A673 (cell line): Measurements from ENCODE around the gene BRMS1L. TPM values are rescaled to one million over a fixed set of nuclear protein-coding genes. Genes with fewer than 3 reads are reported as not detected.
"Not testable (repeated sequence)": the region's sequence is repeated elsewhere in the genome, so short reads cannot be mapped to it uniquely, and the experiment has no call there.

ENCODE experiments used
- BruUV-seq: library from RNA; stranded (reverse); fragments of 400-500 nt; replicated peaks from 2 replicates; lab custom pipeline; 2021; lab: Mats Ljungman, UMichigan
- CTCF ChIA-PET: fragments of 300-600 bp; sonication (Branson Sonifier 250); formaldehyde crosslinking; loops from one replicate; lab custom pipeline; 2022; ENCODE audit warnings: antibody characterized with exemption; lab: Charles Lee
- POLR2A ChIA-PET: fragments of 300-600 bp; sonication (Branson Sonifier 250); formaldehyde crosslinking; loops from one replicate; lab custom pipeline; 2022; ENCODE audit warnings: antibody characterized with exemption; ENCODE audit not compliant: low non-redundant PET; lab: Charles Lee
- DNase-seq: peaks from one replicate; pipeline ENCODE4 v3.0.0-alpha.2; 2015; ENCODE audit warnings: low spot score
- H3K27ac ChIP-seq: fragments of 200-600 bp; sonication (generic); 2 replicates; pipeline ENCODE4 v1.5.1; 2016; ENCODE audit warnings: mixed run types, low read depth, mild to moderate bottlenecking, mixed read lengths, antibody characterized with exemption, low read length; ENCODE audit not compliant: poor library complexity, severe bottlenecking
- H3K27me3 ChIP-seq: fragments of 200-600 bp; sonication (generic); replicated peaks from 2 replicates; pipeline ENCODE4 v1.6.1; 2017; ENCODE audit warnings: mixed run types, low read depth, mild to moderate bottlenecking, mixed read lengths, antibody characterized with exemption, low read length; ENCODE audit not compliant: insufficient read depth, poor library complexity
- H3K36me3 ChIP-seq: fragments of 200-600 bp; sonication (generic); 2 replicates; pipeline ENCODE4 v1.6.1; 2016; ENCODE audit warnings: mixed run types, mild to moderate bottlenecking, mixed read lengths, antibody characterized with exemption, low read length; ENCODE audit not compliant: insufficient read depth, poor library complexity, severe bottlenecking
- H3K4me1 ChIP-seq: fragments of 200-600 bp; sonication (generic); 2 replicates; pipeline ENCODE4 v1.6.1; 2017; ENCODE audit warnings: mixed run types, mild to moderate bottlenecking, mixed read lengths, antibody characterized with exemption, low read length; ENCODE audit not compliant: insufficient read depth, poor library complexity, severe bottlenecking
- H3K4me3 ChIP-seq: fragments of 200-600 bp; sonication (generic); 2 replicates; pipeline ENCODE4 v1.5.1; 2016; ENCODE audit warnings: low read depth, mixed run types, mild to moderate bottlenecking, mixed read lengths, low read length; ENCODE audit not compliant: poor library complexity, severe bottlenecking
- H3K9me3 ChIP-seq: fragments of 200-600 bp; sonication (generic); 2 replicates; pipeline ENCODE4 v1.6.1; 2016; ENCODE audit warnings: mixed run types, low read depth, mild to moderate bottlenecking, mixed read lengths, antibody characterized with exemption, low read length; ENCODE audit not compliant: poor library complexity, severe bottlenecking
- EZH2 ChIP-seq: fragments of 200-600 bp; sonication (generic); IDR thresholded peaks from 2 replicates; pipeline ENCODE4 v1.6.1; 2017; ENCODE audit warnings: borderline replicate concordance, low read depth, mild to moderate bottlenecking, mixed read lengths, antibody characterized with exemption, low read length; ENCODE audit not compliant: poor library complexity, severe bottlenecking
- intact Hi-C: fragments of 100-400 bp; cut with micrococcal nuclease; formaldehyde crosslinking; loops from one replicate; pipeline ENCODE4 v1.10.0; 2022; ENCODE audit not compliant: unreplicated experiment
- total RNA-seq: library from RNA; stranded (reverse); gene quantifications from 2 replicates; pipeline ENCODE4 v1.2.3, GENCODE V29; 2021
- TF ChIP-seq, protein P1 (sequence below): fragments of 300-800, 200-600 bp; sonication (generic); conservative IDR thresholded peaks from 2 replicates; pipeline ENCODE4 v1.5.1; 2017; ENCODE audit warnings: low read depth, mild to moderate bottlenecking, antibody characterized with exemption, low read length, moderate library complexity, mixed read lengths

BRMS1L gene
- total RNA-seq, 1 experiment from 2014 or later, result 14.6 TPM

DNA sequence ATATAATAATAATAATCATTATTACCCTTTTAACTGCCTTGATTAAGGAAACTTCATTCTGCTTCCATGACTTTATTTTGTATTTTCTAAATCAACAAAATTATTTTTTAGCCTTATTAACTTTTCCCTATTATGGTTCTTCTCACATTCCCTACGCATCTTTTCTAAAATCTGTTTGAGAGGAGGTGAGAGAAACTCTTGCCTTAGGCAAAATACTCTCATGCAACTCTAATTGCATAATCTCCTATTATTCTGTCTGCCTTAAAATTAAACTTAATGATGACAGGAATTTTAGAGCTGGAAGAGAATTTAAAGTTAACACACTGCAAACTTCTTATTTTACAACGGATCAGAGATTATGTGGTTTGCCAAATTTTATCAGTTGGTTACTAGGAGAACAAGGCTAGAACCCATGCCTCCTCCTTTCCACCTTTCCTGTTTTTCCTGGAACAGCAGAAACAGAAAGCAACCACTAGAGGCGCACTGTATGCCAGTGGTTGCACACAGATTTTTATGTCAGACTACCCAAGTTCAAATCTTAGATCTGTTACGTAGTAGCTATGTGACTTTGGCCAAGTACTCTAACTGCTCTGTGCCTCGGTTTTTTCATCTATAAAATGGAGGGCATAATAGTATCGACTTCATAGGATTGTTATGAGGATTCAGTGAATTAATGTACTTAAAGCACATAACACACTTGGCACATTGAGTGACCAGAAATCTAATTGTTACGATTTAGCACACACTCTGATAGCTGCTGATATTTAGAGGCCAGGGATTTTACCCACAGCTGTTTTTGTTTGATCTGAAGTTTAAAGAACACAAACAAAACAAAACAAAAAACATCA is 4.3 kb upstream of the BRMS1L start:
- TF ChIP-seq, protein P1, sequence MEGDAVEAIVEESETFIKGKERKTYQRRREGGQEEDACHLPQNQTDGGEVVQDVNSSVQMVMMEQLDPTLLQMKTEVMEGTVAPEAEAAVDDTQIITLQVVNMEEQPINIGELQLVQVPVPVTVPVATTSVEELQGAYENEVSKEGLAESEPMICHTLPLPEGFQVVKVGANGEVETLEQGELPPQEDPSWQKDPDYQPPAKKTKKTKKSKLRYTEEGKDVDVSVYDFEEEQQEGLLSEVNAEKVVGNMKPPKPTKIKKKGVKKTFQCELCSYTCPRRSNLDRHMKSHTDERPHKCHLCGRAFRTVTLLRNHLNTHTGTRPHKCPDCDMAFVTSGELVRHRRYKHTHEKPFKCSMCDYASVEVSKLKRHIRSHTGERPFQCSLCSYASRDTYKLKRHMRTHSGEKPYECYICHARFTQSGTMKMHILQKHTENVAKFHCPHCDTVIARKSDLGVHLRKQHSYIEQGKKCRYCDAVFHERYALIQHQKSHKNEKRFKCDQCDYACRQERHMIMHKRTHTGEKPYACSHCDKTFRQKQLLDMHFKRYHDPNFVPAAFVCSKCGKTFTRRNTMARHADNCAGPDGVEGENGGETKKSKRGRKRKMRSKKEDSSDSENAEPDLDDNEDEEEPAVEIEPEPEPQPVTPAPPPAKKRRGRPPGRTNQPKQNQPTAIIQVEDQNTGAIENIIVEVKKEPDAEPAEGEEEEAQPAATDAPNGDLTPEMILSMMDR, result peak; percentile 96
- TF ChIP-seq EZH2, result no peak
- Histone ChIP-seq H3K4me1 (peaks cover 4% of the 10 kb centered on the region), H3K9me3 (no peaks in the 10 kb centered on the region), H3K4me3 (no peak overlapping the region), H3K27me3 (no peaks in the 10 kb centered on the region), H3K36me3 (no peaks in the 10 kb centered on the region), H3K27ac (no peak overlapping the region)
- no TSS peak for BruUV-seq
- DNase-seq, result peak; percentile 62
- intact Hi-C loops, result no loop called here
- ChIA-PET CTCF (interaction anchor here (0.6 to 1.0 kb wide), 2 partner anchors 13 to 426 kb away, joined by 3 to 5 read pairs; partner anchors contain the start of gene RALGAPA1), POLR2A (no interaction called here)

DNA sequence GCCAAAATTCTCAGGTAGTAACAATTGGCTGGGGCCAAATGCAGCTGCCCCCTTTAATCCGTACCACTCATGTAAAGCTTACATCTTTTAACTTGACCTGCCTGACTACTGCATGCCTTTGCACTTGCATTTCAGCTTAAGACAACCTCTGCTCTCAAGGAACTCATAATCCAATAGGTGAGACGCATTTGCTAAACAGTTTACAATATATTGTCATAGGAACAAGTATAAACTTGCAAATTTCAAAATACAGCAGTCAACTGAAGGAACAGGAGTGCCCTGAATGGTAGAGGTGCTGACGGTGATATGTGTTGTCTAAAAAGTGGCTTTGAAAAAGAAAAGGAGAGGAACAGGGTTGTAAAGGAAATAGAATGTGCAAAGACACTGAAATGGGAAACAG is 3.6 kb upstream of the BRMS1L start:
- intact Hi-C loops, result no loop called here
- no peaks in the 10 kb centered on the region for H3K9me3 ChIP-seq
- H3K27ac ChIP-seq, result no peak overlapping the region
- POLR2A ChIA-PET, result no interaction called here
- BruUV-seq, result no TSS peak
- no peaks in the 10 kb centered on the region for H3K27me3 ChIP-seq
- no peak overlapping the region for H3K4me3 ChIP-seq
- no peaks in the 10 kb centered on the region for H3K36me3 ChIP-seq
- no peak for DNase-seq
- H3K4me1 ChIP-seq, result peaks cover 8% of the 10 kb centered on the region
- TF ChIP-seq EZH2, result no peak
- TF ChIP-seq, protein P1, result no peak
- CTCF ChIA-PET, result interaction anchor here (0.6 to 1.0 kb wide), 2 partner anchors 13 to 426 kb away, joined by 3 to 5 read pairs; partner anchors contain the start of gene RALGAPA1

DNA sequence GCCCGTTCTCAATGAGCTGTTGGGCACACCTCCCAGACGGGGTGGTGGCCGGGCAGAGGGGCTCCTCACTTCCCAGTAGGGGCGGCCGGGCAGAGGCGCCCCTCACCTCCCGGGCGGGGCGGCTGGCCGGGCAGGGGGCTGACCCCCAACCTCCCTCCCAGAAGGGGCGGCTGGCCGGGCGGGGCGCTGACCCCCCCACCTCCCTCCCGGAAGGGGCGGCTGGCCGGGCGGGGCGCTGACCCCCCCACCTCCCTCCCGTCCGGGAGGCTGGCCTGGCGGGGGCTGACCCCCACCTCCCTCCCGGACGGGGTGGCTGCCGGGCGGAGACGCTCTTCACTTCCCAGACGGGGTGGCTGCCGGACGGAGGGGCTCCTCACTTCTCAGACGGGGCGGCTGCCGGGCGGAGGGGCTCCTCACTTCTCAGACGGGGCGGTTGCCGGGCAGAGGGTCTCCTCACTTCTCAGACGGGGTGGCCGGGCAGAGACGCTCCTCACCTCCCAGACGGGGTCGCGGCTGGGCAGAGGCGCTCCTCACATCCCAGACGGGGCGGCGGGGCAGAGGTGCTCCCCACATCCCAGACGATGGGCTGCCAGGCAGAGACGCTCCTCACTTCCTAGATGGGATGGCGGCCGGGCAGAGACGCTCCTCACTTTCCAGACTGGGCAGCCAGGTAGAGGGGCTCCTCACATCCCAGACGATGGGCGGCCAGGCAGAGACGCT is 1.5 kb upstream of the BRMS1L start:
- CTCF ChIA-PET, H3K9me3 ChIP-seq, H3K27ac ChIP-seq, POLR2A ChIA-PET, H3K27me3 ChIP-seq, H3K36me3 ChIP-seq, BruUV-seq, DNase-seq, intact Hi-C loops: not testable (repeated sequence)
- H3K4me3 ChIP-seq, result peak overlapping the region; percentile 71
- H3K4me1 ChIP-seq, result peaks cover 11% of the 10 kb centered on the region
